AG04449 (cell line): Measurements from ENCODE around the gene CBFA2T3.

Source experiments
- CTCF ChIA-PET: fragments of 350-600 bp; formaldehyde crosslinking; extraction: SDS; loops from one replicate; lab custom pipeline; 2021; ENCODE audit warnings: antibody characterized with exemption; lab: Yijun Ruan, JAX
- POLR2A ChIA-PET: fragments of 400-600, 350-600 bp; formaldehyde crosslinking; extraction: SDS; loops from one replicate; lab custom pipeline; 2020; ENCODE audit warnings: antibody characterized with exemption, inconsistent platforms; lab: Yijun Ruan, JAX
- DNase-seq: peaks from one replicate; pipeline ENCODE4 v3.0.0-alpha.2; 2010; ENCODE audit warnings: low read depth, low spot score
- H3K4me3 ChIP-seq: 2 replicates; pipeline ENCODE4 v1.5.1; 2011; ENCODE audit warnings: low read depth, mild to moderate bottlenecking, control low read depth, low read length
- TF ChIP-seq, protein P1 (sequence below): IDR thresholded peaks from one replicate; pipeline ENCODE4 v1.5.1; 2011; ENCODE audit warnings: mild to moderate bottlenecking, moderate library complexity, low read length, control low read depth, inconsistent platforms; ENCODE audit not compliant: insufficient read depth; ENCODE audit errors: missing control alignments

Gene CBFA2T3

DNA sequence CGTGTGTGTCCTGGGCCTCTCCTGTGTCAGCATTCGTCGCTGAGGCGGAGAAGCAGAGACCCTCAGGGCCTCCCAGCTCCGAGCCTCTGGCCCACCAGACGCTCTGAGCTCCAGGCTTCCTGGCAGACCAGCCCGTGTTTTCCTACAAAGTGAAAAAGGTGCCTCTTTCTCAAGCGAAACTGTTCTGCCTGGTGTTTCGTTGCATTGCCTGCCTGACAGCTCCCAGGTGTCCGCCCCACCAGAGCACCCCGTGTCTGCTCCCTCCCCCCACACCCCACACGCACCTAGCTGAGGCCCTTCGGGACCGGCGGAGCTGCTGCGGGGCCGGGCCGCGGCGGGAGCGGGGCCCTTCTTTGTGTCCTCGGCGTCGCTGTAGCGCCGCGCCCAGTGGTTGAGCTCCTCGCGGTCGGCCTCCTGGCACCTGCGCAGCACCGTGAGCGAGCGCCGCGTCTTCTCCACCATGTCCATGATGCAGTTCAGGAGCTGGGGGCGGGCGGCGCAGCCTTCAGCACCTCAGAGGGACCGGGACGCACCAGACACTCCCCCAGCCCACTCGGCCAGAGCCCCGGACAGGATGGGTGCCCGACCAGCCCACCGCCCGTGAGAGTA is 95.9 kb downstream of the CBFA2T3 start:
- ChIA-PET POLR2A (no interaction called here), CTCF (no interaction called here)
- TF ChIP-seq, protein P1, sequence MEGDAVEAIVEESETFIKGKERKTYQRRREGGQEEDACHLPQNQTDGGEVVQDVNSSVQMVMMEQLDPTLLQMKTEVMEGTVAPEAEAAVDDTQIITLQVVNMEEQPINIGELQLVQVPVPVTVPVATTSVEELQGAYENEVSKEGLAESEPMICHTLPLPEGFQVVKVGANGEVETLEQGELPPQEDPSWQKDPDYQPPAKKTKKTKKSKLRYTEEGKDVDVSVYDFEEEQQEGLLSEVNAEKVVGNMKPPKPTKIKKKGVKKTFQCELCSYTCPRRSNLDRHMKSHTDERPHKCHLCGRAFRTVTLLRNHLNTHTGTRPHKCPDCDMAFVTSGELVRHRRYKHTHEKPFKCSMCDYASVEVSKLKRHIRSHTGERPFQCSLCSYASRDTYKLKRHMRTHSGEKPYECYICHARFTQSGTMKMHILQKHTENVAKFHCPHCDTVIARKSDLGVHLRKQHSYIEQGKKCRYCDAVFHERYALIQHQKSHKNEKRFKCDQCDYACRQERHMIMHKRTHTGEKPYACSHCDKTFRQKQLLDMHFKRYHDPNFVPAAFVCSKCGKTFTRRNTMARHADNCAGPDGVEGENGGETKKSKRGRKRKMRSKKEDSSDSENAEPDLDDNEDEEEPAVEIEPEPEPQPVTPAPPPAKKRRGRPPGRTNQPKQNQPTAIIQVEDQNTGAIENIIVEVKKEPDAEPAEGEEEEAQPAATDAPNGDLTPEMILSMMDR, result no peak
- no peak overlapping the region for H3K4me3 ChIP-seq
- DNase-seq, result no peak

DNA sequence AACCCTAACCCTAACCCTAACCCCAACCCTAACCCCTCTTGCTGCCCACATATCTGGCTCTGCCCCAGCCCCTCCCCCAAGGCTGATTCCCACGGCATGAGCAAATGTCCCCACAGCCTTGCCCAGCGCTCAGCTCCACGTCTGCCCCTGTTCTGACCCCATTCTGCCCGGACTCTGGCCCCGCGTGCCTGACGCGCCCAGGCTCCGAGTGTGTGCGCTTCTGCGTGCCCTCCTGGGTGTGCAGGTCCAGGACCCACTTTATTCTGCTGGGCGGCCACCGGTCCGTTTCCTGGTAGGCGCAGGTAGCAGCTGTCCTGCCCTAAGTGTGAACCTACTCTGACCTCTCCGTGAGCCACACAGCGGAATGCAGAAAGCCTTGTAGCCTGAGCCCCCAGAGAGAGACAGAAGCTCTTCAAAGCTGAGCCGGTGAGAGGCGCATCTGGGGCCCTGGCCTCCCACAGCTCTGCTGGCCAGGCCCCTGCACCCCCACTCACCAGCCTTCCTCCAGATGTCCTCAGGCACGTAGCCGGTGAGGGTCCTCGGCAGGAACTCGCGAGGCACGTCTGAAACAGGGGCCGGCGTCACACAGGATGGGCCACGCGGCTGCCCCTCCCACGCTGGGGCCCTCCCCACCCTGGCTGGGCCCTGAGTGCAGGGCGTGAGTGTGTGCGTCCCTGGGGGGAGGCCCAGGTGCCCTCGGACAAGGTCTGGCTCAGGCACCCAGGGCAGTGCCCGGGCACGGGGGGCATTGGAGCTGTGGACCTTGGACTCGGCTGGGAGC is 96.6 kb downstream of the CBFA2T3 start:
- H3K4me3 ChIP-seq, result no peak overlapping the region
- TF ChIP-seq, protein P1, result no peak
- POLR2A ChIA-PET, result no interaction called here
- no peak for DNase-seq
- CTCF ChIA-PET, result no interaction called here

DNA sequence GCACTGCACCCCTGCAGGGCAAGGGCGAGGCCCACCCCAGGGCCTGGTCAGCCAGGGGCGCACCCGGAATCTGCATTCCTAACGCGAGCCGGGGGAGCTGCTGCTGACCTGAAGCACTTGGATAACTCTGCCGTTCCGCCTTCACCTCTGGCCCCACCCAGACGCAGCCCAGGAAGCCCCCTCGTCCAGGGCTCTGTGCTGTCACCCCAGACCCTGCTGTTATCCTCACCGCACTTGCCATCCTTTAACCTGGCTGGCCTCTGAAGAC is 97.3 kb downstream of the CBFA2T3 start:
- no peak for DNase-seq
- ChIA-PET POLR2A (no interaction called here), CTCF (no interaction called here)
- H3K4me3 ChIP-seq, result no peak overlapping the region
- TF ChIP-seq, protein P1, result no peak

DNA sequence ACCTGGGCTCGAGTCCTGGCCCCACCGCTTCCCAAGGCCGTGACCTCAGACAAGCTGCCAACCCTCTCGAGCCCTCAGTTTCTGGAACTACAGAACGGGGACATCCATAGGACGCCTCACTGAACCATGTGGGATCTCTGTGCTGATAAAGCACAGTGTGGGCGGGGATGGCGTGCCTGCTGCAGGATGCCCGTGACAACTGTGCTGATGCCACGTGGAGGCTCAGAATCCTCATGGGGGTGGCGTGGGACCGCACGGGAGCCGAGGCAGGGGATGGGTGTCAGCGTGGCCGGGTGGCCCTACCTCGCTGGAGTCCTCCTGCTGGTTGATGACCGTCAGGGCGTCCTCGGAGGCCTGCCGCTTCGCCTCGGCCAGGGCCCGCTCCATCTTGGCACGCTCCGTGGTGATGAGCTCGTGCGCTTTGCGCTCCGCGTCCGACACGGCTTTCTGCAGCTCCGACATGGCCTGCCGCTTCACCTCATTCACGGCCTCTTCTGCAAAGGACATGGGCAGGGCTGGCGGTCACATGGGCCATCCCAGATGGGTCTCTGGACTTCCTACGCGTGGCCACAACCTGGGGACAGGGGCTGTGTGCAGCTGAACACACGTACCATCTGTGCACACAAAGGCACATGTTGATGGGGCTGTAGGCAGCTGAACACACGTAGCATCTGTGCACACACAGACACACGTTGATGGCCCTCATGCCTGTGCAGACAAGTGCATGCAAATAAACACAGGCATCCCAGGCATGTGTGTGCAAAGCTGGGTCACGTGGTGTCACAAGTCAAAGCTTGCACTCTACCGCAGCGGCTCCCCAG is 97.8 kb downstream of the CBFA2T3 start:
- TF ChIP-seq, protein P1, result no peak
- CTCF ChIA-PET, result interaction anchor here (1.2 kb wide), 1 partner anchor 8 kb away, joined by 3 read pairs; no protein-coding TSS in a partner anchor
- H3K4me3 ChIP-seq, result no peak overlapping the region
- no peak for DNase-seq
- POLR2A ChIA-PET, result no interaction called here

DNA sequence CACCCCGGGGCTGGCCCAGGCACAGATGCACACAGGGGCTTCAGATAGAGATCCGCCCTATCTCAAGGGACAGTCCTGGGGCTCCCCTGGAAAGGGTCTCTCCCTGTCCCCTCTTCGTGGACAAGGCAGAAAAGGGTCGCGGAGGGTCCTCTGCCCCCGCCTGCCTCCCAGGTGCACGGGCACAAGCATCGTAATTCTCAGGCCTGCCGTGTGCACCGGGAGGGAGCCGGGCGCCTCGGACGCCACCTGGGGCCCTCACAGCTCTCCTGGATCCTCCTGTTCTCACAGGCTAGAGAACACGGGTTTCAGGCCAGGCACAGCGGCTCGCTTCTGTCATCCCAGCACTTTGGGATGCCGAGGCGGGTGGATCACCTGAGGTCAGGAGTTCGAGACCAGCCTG is 98.7 kb downstream of the CBFA2T3 start:
- no peak overlapping the region for H3K4me3 ChIP-seq
- DNase-seq, result no peak
- TF ChIP-seq, protein P1, result no peak
- ChIA-PET POLR2A (no interaction called here), CTCF (interaction anchor here (1.2 kb wide), 1 partner anchor 9 kb away, joined by 3 read pairs; no protein-coding TSS in a partner anchor)
